HG03045 (cell line): ENCODE data around the gene FUT7.
"Not testable (repeated sequence)": the region's sequence is repeated elsewhere in the genome, so short reads cannot be mapped to it uniquely, and the experiment has no call there.

Source experiments
- ATAC-seq: cut with Tn5 transposase; IDR thresholded peaks from one replicate; pipeline ENCODE4 v1.9.1; 2021; ENCODE audit warnings: mild to moderate bottlenecking, moderate library complexity; ENCODE audit not compliant: unreplicated experiment

The FUT7 gene

GRCh38 chr9:137066096-137066861, 34.4 kb upstream of the FUT7 start:
- ATAC-seq, result no peak

DNA sequence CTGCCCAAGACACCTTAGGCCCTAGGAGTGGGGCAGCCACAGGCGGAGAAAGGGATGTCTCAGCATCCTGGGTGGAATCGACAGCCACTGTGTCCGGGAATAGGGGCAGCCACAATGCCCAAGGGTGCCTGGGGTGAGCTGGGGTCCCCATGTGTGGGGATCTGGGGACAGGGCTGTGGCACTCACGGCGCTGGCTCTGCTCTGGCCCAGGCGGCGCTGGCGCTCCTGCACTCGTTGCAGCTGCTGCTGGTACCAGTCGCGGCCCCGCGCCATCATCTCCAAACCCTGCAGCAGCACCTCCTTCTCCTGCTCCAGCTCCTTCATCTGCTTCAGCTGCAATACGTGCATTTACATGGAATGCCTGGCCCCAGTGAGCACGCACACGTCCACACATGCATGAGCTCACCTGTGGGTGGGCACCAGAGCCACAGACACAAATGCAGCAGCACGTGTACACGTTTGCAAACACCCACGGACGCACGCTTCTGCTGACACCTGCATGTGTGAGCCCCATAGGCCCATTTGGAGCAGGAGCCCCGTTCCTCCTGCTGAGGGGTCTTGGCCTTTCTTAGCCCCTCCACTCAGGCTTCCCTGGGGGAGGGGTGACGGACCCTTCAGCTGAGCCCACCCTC, 33.6 kb upstream of the FUT7 start:
- ATAC-seq, result no peak

DNA sequence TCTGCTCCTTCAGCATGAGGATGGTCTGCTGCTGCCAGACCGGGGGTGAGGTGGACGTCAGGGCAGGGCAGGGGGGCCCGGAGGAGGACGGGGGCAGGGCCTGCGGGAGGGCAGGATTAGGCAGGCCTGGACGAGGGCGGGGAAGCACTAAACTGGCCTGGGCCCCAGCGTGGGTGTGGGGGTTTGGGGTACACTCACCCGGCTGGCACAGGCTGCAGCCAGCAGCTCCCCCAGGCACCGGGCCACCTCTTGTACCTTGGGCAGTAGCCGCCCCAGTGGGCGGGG, 32.9 kb upstream of the FUT7 start:
- ATAC-seq, result no peak

- ATAC-seq, result no peak
Measured at GRCh38 chr9:137064027-137064879, 32.4 kb upstream of the FUT7 start.

- no peak for ATAC-seq
Measured at GRCh38 chr9:137063311-137064026, 31.6 kb upstream of the FUT7 start.

- ATAC-seq, result not testable (repeated sequence)
Measured at GRCh38 chr9:137062798-137063197, 30.9 kb upstream of the FUT7 start.

DNA sequence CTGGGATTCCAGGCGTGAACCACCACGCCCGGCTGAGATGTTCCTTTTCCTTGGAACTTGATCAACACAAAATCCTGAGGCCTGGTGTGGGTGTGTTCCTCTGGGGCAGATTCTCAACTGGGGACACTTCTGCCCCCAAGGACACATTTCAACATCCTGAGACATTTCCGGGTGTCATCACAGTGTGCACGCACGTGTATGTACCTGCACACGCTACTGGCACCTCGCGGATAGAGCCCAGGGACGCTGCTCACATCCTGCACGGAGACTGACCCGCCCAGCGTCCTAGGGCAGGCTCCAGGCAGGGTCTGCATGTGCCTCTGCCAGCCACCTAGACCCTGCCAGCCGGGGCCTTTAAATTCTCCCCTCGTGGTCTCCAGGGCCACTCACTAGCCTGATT, 30.5 kb upstream of the FUT7 start:
- no peak for ATAC-seq

DNA sequence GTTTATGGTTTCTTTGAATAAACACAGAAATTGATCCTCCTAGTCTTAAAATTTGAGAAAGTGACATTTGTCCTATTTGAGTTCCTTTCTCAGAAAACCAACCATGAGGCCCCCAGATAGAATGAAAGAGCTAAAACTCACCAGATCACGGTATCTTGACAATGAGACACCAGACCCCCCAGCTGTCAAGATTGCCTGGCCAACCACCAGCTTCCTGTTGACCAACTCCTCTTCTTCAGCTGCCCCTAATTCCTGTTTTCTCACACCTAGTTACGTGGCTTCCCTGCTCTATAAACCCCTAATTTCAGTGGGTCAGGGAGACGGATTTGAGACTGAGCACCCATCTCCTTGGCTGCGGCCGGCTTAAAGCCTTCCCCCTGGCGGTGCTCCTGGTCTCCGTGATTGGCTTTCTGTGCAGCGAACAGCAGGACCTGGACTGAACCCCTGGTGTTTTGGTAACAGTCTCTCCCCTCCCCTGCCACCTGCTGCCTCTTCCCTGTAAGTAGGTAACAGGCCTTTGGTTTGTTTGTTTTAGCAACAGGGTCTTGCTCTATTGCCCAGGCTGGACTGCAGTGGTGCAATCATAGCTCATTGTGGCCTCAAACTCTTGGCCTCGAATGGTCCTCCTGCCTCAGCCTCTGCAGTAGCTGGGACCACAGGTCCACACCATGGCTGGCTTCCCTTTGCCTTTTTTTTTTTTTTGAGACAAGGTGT, 26.8 kb upstream of the FUT7 start:
- no peak for ATAC-seq

DNA sequence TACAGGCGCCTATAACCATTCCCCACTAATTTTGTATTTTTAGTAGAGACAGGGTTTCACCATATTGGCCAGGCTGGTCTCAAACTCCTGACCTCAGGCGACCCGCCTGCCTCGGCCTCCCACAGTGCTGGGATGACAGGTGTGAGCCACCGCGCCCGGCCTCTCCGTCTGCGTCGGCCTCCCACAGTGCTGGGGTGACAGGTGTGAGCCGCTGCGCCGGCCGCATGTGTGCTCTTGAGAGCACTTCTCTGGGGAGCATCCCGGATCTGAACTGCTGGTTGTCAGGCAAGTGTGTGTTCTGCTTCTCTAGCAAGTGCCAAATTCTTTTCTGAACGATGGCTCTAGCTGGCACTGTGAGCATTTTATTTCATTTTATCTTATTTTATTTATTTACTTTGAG, 25.7 kb upstream of the FUT7 start:
- no peak for ATAC-seq

DNA sequence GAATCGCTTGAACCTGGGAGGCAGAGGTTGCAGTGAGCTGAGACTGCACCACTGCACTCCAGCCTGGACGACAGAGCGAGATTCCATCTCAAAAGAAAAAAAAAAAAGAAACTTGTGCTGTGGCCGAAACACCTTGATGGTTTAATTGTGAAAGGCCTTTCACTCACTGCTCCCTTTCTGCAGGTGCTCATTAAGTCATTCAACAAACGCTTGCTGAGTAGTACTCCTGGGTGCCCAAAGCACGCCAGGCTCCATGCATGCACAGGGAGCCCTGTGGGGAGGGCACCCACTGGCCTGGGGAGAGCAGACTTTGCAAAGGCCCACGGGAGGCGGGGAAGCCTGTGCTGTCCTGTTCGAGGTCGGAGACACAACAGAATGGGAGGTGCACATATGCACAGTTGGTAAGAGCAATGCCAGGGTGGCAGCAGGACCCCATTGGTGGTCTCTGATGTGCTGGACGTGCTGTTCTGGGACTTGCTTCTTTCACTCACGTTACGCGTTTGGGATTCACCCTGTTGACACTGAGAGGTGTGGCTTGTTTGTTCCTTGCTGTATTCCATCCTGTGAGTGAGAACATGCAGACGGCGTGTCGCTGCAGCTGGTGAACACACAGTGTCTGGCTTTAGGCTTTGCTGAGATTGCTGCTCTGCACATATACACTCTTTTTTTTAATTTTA, 25.0 kb upstream of the FUT7 start:
- ATAC-seq, result no peak

- no peak for ATAC-seq
Measured at GRCh38 chr9:137055385-137056364, 23.8 kb upstream of the FUT7 start.

DNA sequence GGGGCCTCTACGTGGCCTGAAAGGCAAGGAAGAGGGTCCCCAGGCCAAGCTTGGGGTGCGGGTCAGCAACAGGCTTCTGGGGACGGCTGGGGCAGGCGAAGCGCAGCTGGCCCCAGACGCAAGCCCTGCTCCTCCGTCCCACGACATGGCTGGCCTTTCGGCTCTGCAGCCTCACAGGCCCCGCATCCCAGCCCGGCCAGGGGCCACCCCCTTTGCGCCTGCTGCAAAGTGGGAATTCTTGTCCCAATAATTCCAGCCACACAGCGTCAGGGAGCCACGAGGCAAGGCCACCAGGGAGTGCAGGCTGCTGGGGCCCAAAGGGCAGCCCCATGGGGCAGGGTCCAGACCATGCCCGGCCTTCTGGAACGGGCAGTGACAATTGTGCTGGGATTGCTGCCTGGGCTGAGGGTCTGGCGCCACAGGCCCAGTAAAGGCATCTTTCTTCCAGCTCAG, 23.1 kb upstream of the FUT7 start:
- ATAC-seq, result no peak

DNA sequence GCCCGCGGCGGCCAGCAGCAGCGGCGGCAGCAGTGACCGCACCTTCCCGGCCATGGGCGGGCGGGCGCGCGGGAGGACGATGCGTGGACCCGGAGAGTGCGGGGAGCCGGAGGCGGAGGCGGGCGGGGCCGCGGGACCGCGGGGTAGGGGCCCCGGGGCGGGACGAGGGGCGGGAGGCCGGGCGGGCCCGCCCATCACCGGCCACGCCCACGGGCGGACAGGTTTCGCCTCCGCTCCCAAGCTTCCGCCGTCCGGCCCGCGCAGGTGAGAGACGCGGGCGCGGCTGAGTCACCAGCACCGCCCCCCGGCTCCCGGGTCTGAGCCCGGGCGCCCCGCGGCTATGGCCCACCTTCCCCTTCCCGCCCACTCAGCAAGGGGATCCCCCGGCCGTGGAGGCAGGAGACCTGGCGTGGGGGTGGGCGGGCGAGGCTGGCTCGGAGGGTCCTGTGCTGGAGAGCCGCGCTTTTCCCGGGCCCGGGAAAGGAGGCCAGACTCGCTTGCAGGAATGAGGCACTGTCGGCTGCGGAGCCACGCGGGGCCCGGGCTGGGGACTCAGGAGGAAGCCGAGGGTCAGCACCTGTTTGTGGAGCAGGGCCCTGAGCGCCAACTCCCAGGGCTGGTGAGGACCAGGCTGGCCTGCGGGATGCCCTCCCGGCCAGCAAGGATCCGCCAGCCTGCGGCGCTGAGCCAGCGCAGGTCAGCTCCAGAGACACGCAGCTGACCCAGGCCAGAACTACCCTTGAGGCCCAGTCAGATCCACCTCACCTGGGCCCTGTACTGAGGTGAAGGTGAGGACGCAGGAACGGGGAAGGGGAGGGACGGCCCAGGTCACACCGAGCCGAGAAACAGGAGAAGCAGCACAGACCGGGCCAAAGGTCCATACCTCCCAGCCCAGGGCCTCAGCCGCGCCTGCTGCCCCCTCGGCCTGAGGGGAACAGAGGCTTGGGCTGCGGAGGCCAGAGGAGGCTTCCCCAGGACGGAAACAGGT, 22.4 kb upstream of the FUT7 start, which contains the start of gene ENTPD2:
ENTPD2 (minus strand) TSS at position 118 of the 988 bp plus-strand sequence; CDS start at position 54, 64 bp downstream.
- ATAC-seq, result no peak

DNA sequence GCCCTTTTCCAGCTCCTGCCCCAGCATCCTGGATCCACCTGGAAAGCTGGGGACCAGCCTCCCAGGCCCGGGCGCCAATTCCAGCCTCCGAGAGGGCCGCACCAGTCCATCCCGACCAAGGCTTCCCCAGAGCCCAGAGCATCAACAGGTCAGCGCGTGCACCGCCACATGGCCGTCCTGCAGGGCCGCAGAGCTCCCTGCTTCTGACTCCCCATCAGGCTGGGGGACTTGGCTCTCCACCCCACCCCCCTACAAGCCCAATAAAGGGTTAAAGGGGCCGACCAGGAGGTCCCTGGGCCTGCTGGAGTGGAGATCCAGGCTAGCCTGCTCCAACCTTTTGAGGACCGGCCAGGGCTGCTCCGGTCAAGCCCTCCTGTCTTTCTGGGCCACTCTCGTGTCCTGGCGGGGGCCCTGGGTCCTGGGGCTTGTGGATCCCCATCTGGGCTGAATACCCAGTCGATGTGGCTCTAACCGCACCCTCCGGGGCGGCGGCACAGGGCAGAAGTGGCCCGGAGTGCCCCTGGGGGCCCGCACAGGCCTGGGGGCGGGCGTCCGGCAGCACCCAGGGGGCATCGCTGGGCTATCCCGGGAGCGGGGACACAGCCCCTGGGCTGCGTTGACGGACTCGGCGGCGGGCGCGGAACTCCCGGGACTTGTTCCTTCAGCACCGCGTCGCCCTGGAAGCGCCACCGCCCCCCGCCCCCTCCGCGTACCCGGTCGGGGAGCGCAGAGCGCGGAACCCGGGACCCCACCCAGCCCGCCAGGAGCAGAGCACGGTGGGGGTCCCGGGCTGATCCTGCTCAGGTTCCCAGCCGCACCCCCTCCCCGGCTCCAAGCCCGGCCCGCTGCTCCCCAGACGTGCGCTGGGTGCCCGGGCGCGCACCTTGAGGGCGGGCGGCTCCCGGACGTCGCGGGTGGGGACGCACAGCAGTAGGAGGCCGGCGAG, 21.4 kb upstream of the FUT7 start:
- no peak for ATAC-seq

DNA sequence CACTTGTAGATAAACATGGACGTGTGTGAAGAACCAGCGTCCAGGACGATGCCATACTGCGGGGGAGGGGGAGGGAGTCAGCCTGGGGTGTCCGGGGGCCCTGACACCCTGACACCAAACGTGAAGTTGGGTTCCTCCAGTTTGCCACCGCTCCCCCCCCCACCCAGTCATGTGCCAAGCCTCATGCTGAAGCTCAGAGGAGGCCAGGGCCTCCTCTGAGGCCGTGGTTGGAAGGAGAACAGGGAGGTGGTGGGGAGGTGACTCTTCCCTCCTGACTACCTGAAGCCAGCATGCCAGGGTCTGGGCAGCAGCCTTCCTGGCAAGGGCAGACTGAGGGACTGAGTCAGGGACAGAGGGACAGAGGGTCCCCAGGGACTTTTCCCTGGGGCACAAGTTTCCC, 20.4 kb upstream of the FUT7 start:
- no peak for ATAC-seq

GRCh38 chr9:137051145-137051724, 19.3 kb upstream of the FUT7 start:
- ATAC-seq, result no peak
